Fibroblast of villous mesenchyme (primary cell): ENCODE measurements around the gene POLR2L. TPM values are rescaled to one million over a fixed set of nuclear protein-coding genes. Genes with fewer than 3 reads are reported as not detected.

Source experiments
- DNase-seq: peaks from one replicate; pipeline ENCODE4 v3.0.0-alpha.2; 2010; ENCODE audit warnings: low read depth
- H3K4me3 ChIP-seq: 2 replicates; pipeline ENCODE4 v1.5.1; 2011; ENCODE audit warnings: low read depth, mild to moderate bottlenecking, low read length
- total RNA-seq: library from RNA; depleted of rRNA; stranded (reverse); fragments of >200 nt; gene quantifications from 2 replicates; pipeline ENCODE4 v1.2.3, GENCODE V29; 2012
- TF ChIP-seq, protein P1 (sequence below): IDR thresholded peaks from 2 replicates; pipeline ENCODE4 v1.5.1; 2012; ENCODE audit warnings: low read depth, mild to moderate bottlenecking, low read length; ENCODE audit not compliant: insufficient read depth

The POLR2L gene
- total RNA-seq, 1 donor, result 92.4 TPM

DNA sequence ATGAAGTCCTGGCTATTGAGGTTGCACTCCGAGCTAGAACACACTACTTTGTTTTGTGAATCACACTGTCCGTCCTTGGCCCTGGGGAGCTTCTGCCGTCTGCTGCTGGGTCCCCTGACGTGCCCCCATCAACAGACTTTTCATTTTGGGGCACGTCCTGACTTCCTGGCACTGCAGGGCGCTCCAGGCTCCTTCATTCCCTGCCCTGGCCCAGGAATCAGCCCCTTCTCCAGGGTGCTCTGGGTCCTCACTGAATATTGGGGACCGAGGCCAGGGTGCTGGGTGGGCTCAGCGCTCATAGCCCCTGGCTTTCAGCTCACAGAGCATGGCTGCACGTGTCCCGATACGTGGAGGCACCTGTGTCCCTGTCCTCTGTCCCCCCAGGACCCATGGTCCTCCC lies 22.6 kb upstream of the POLR2L start:
- TF ChIP-seq, protein P1, sequence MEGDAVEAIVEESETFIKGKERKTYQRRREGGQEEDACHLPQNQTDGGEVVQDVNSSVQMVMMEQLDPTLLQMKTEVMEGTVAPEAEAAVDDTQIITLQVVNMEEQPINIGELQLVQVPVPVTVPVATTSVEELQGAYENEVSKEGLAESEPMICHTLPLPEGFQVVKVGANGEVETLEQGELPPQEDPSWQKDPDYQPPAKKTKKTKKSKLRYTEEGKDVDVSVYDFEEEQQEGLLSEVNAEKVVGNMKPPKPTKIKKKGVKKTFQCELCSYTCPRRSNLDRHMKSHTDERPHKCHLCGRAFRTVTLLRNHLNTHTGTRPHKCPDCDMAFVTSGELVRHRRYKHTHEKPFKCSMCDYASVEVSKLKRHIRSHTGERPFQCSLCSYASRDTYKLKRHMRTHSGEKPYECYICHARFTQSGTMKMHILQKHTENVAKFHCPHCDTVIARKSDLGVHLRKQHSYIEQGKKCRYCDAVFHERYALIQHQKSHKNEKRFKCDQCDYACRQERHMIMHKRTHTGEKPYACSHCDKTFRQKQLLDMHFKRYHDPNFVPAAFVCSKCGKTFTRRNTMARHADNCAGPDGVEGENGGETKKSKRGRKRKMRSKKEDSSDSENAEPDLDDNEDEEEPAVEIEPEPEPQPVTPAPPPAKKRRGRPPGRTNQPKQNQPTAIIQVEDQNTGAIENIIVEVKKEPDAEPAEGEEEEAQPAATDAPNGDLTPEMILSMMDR, result no peak
- H3K4me3 ChIP-seq, result no peak overlapping the region
- DNase-seq, result no peak

DNA sequence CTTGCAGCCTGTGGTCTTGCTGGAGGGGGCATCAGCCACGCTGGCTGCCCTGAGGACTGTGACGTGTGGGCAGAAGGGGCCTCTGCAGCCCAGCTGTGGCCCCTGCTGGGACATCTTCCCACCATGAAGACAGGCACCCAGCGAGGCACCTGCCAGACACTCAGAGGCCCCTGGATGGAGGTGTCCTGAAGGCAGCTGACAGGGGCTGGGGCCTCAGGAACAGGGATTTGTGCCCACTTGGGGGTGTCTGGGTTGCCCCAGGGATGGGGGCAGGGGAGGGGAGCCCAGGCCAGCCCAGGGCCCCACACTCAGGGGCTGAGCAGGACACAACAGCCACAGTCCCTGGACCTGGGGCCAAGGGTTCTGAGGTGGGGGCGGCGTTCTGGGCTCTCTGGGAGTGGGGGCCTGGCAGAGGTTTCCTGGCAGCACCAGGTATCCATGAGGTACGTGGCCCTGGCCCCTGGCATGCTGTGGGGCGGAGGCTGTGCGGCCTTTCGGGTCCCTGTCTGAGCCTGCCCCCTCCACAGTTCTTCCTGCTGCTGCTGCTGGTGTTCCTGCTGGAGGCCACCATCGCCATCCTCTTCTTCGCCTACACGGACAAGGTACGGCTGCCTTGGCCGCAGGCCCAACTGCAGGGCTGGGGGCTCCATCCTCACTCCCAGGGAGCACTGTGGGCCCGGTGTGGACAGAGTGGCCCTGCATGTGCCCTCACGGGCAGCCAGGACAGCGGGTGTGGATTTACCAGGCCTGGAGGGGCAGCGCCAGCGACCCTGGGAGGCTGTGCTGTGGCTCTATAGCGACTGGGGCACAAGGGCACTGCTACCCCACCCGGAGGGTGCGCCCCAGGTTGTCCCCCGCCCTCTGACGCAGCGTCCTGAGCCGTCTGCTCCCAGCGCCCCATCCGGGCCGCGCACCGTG lies 21.8 kb upstream of the POLR2L start:
- no peak overlapping the region for H3K4me3 ChIP-seq
- no peak for DNase-seq
- TF ChIP-seq, protein P1, result no peak

DNA sequence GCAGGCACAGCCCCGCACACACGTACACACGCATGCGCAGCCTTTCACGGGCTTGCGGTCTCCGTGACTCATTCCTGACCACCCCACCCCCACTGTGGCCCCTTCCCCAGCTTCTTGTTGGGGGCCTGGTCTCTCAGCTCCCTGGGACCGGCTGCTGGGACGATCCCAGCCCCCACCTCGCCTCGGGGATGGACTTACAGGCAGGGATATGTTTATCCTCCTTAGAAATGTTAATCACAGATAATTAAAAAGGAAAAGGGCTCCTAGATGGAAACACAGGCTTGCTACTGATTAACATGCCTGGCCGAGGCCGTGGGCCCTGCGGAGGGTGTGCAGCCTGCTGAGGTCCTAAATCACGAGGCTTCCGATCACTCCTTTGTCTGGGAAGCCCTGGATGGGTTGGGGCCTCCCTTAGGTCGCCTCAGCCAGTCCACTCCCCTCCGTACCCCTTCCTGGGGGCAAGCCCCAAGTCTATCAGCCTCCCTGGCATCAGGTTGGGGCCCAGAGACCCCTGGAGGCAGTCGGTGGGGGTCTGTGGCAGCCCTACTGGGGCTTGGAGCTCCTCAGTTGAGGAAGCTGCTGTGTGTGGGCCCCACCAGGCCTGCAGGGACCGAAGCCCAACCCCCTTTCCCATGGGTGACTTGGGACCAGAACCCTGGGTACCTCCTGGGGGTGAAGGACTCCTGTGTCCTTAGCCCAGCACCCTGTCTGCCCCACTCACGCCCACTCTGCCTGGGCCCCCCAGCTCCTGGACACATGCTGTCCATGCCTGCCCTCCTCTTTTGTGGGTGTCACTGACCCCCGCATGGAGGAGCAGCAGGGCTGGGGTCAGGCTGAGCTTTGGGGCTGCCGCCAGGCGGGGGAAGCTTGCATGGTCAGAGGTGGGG lies 20.9 kb upstream of the POLR2L start:
- no peak for DNase-seq
- H3K4me3 ChIP-seq, result no peak overlapping the region
- TF ChIP-seq, protein P1, result no peak

DNA sequence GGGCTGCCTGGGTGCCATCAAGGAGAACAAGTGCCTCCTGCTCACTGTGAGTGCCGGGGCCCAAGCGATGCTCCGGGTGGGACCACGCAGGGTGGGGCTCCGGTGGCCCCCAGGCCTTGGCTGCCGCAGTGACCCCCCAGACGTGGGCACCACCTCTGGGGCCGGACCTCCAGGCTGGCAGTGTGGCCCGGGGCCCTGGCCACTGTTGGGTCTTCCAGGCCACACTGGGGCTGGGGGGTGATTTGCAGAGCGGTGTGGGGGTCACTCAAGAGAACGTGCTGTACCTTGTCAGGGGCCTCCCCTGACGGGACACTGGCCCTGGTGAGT lies 20.3 kb upstream of the POLR2L start:
- no peak overlapping the region for H3K4me3 ChIP-seq
- TF ChIP-seq, protein P1, result no peak
- no peak for DNase-seq

DNA sequence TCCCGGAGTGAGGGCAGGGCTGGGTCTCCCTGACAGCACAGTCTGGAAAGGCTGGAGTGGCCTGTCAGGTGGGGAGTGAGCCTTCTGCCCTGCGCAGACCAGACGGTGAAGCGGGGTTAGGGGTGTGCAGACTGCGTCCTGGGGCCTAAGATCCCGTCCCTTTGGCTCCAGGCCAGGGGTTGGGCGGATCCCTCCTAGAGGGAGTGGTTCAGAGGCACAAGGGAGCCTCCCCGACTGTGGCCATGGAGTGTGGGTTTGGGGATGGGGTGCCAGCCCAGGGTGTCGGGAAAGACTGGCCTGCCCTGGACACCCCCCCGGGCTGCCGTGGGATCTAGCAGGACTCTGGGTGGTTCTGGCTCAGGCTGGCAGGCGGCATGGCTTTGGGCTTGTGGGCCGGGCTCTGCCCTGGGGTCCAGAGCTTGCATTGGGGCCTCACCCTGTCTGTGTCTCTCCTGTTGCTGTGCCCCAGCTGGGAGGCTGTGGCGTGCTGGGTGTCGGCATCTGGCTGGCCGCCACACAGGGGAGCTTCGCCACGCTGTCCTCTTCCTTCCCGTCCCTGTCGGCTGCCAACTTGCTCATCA lies 19.8 kb upstream of the POLR2L start:
- no peak for DNase-seq
- H3K4me3 ChIP-seq, result no peak overlapping the region
- TF ChIP-seq, protein P1, result no peak

DNA sequence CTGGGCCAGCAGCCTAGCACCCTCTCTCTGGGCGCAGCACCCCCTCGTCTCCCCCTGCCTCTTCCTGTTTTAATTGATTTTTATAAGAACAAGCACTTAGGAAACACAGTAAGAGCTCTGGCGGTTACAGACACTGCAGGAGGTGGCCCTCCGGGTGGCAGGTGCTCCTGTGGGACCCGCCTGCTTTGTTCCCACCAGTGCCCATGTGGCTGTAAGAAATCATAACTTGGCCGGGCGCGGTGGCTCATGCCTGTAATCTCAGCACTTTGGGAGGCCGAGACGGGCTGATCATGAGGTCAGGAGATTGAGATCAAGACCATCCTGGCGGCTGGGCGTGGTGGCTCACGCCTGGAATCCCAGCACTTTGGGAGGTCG lies 18.8 kb upstream of the POLR2L start:
- H3K4me3 ChIP-seq, result no peak overlapping the region
- TF ChIP-seq, protein P1, result no peak
- no peak for DNase-seq
